Measurements from ENCODE around the gene SIGLEC9. TPM values are rescaled to one million over a fixed set of nuclear protein-coding genes. Genes with fewer than 3 reads are reported as not detected.

SIGLEC9 gene
- not detected for total RNA-seq
- not detected for polyA plus RNA-seq (2013, experiment 1 of 2)
- not detected for polyA plus RNA-seq (2013, experiment 2 of 2)
- long read RNA-seq, experiment 1 = 0 reads
- long read RNA-seq, experiment 2 = 0 reads
- long read RNA-seq, experiment 3 = 0 reads
- long read RNA-seq, experiment 4 = 0 reads

DNA sequence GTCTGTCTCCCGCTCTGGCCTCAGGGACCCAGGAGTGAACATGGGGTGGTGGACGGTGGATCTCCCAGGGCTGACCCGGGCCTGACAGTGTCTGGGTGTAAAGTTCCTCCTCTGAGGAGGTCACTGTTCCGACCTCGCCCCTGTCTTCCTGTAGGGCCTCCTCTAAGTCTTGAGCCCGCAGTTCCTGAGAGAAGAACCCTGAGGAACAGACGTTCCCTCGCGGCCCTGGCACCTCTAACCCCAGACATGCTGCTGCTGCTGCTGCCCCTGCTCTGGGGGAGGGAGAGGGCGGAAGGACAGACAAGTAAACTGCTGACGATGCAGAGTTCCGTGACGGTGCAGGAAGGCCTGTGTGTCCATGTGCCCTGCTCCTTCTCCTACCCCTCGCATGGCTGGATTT lies at the start of gene SIGLEC9:
Gene SIGLEC9, plus strand, starts transcription at position 178 of the 400 bp plus-strand sequence. Its CDS starts 69 bp downstream, at position 247.
- Histone ChIP-seq H3K27me3 (ENCODE audit: control insufficient read depth, insufficient read depth, low read length, poor library complexity, severe bottlenecking) (no peaks in the 10 kb centered on the region), H3K4me1 (ENCODE audit: control insufficient read depth, insufficient read depth, low read length) (no peaks in the 10 kb centered on the region), H3K9me3 (ENCODE audit: control insufficient read depth, low read length) (no peaks in the 10 kb centered on the region), H3K27ac (ENCODE audit: low read depth, low read length) (no peak within 1 kb of the TSS), H3K4me3 (ENCODE audit: low read length) (no peak within 1 kb of the TSS), H3K36me3 (ENCODE audit: control insufficient read depth, insufficient read depth, low read length) (no peaks in the 10 kb centered on the region), H3K9ac (ENCODE audit: extremely low read depth, low read length, poor library complexity, severe bottlenecking) (no peak within 1 kb of the TSS)
- 91 to 94% methylated on average over 9 to 14 of the region's 14 CpGs for WGBS, 2 experiments (ENCODE audit: insufficient coverage in 1 of 2, insufficient read length in 1 of 2)
- H3K4me3 Mint-ChIP-seq = no peak within 1 kb of the TSS
- peaks cover 15% of the 10 kb centered on the region for H3K27me3 Mint-ChIP-seq (ENCODE audit: insufficient read depth)
- TF ChIP-seq, protein P1, sequence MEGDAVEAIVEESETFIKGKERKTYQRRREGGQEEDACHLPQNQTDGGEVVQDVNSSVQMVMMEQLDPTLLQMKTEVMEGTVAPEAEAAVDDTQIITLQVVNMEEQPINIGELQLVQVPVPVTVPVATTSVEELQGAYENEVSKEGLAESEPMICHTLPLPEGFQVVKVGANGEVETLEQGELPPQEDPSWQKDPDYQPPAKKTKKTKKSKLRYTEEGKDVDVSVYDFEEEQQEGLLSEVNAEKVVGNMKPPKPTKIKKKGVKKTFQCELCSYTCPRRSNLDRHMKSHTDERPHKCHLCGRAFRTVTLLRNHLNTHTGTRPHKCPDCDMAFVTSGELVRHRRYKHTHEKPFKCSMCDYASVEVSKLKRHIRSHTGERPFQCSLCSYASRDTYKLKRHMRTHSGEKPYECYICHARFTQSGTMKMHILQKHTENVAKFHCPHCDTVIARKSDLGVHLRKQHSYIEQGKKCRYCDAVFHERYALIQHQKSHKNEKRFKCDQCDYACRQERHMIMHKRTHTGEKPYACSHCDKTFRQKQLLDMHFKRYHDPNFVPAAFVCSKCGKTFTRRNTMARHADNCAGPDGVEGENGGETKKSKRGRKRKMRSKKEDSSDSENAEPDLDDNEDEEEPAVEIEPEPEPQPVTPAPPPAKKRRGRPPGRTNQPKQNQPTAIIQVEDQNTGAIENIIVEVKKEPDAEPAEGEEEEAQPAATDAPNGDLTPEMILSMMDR (conservative IDR thresholded peaks at IDR 0.05) = no peak
- no peak for DNase-seq
- H3K9me3 Mint-ChIP-seq = no peaks in the 10 kb centered on the region
- H3K4me1 Mint-ChIP-seq = peaks cover 2% of the 10 kb centered on the region
- no peaks in the 10 kb centered on the region for H3K36me3 Mint-ChIP-seq (ENCODE audit: low read depth)
- no peak within 1 kb of the TSS for H3K27ac Mint-ChIP-seq

DNA sequence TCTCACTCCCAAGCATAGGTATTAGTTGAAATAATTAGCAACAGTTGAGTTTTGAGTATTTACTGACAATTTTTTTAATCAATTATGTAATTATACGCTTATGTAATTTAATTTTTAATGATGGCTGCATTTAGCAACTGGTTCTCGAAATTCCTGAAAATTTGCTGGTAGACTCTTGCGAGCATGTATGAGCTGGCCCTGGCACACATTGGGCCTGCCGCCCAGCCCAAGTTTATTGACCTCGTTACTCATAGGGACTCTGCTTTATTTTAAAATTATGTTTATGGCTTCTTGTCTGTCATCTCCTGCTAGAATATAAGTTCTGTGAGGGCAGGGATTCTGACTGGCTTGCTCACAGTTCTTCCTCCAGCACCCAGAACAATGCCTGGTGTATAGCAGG lies 48.7 kb upstream of the SIGLEC9 start:
- TF ChIP-seq, protein P1 (conservative IDR thresholded peaks at IDR 0.05) = no peak
- Mint-ChIP-seq H3K27ac (no peak overlapping the region), H3K27me3 (ENCODE audit: insufficient read depth) (peaks cover 1% of the 10 kb centered on the region), H3K4me3 (no peak overlapping the region), H3K4me1 (no peaks in the 10 kb centered on the region), H3K36me3 (ENCODE audit: low read depth) (no peaks in the 10 kb centered on the region), H3K9me3 (peaks cover 11% of the 10 kb centered on the region)
- H3K4me3 ChIP-seq (ENCODE audit: low read length) = no peak overlapping the region
- no peaks in the 10 kb centered on the region for H3K27me3 ChIP-seq (ENCODE audit: control insufficient read depth, insufficient read depth, low read length, poor library complexity, severe bottlenecking)
- peaks cover 7% of the 10 kb centered on the region for H3K9me3 ChIP-seq (ENCODE audit: control insufficient read depth, low read length)
- H3K36me3 ChIP-seq (ENCODE audit: control insufficient read depth, insufficient read depth, low read length) = no peaks in the 10 kb centered on the region
- no peaks in the 10 kb centered on the region for H3K4me1 ChIP-seq (ENCODE audit: control insufficient read depth, insufficient read depth, low read length)
- 94 to 95% methylated on average over 2 to 5 of the region's 5 CpGs for WGBS, 2 experiments (ENCODE audit: insufficient coverage in 1 of 2, insufficient read length in 1 of 2)
- DNase-seq = no peak
- H3K9ac ChIP-seq (ENCODE audit: extremely low read depth, low read length, poor library complexity, severe bottlenecking) = no peak overlapping the region
- H3K27ac ChIP-seq (ENCODE audit: low read depth, low read length) = no peak overlapping the region

DNA sequence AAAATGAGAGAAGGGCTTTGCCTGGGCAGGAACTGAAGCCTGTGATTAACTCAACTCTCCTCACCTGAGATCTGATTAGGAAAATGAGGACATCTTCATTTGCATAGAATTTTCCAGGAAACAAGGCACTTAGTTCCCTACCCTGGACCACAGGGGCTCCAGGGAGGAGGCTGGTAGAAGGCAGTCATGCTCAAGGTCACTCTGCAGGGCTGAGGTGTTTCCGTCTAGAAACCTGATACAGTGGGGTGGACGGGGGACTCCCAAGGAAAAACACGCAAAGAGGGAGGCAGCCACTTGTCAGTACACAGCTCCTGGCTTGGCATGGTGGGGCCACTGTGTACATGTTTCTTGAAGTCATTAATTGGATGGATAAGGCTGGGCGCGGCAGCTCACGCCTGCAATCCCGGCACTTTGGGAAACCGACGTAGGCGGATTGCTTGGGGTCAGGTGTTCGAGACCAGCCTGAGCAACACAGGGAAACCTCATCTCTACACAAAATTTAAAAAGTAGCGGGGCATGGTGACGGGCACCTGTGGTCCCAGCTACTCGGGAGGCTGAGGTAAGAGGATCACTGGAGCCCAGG lies 48.0 kb upstream of the SIGLEC9 start:
- Histone ChIP-seq H3K9me3 (ENCODE audit: control insufficient read depth, low read length) (peaks cover 7% of the 10 kb centered on the region), H3K9ac (ENCODE audit: extremely low read depth, low read length, poor library complexity, severe bottlenecking) (no peak overlapping the region), H3K36me3 (ENCODE audit: control insufficient read depth, insufficient read depth, low read length) (no peaks in the 10 kb centered on the region), H3K4me3 (ENCODE audit: low read length) (no peak overlapping the region), H3K27ac (ENCODE audit: low read depth, low read length) (no peak overlapping the region), H3K27me3 (ENCODE audit: control insufficient read depth, insufficient read depth, low read length, poor library complexity, severe bottlenecking) (no peaks in the 10 kb centered on the region), H3K4me1 (ENCODE audit: control insufficient read depth, insufficient read depth, low read length) (no peaks in the 10 kb centered on the region)
- H3K9me3 Mint-ChIP-seq = peaks cover 11% of the 10 kb centered on the region
- no peak for DNase-seq
- TF ChIP-seq, protein P1 (conservative IDR thresholded peaks at IDR 0.05) = no peak
- H3K27me3 Mint-ChIP-seq (ENCODE audit: insufficient read depth) = peaks cover 3% of the 10 kb centered on the region
- WGBS, 2 experiments (ENCODE audit: insufficient coverage in 1 of 2, insufficient read length in 1 of 2) = 89 to 95% methylated on average over 3 to 14 of the region's 14 CpGs
- H3K27ac Mint-ChIP-seq = no peak overlapping the region
- no peaks in the 10 kb centered on the region for H3K36me3 Mint-ChIP-seq (ENCODE audit: low read depth)
- no peaks in the 10 kb centered on the region for H3K4me1 Mint-ChIP-seq
- no peak overlapping the region for H3K4me3 Mint-ChIP-seq

Measured in endodermal cell (in vitro differentiated cells).